H1 (cell line): ENCODE data around the gene NRXN3.

Experiments used
- BRCA1 ChIP-seq: IDR thresholded peaks from 2 replicates; pipeline ENCODE4 v1.6.1; 2012; ENCODE audit warnings: low read depth, low read length, improper control_type of control experiment
- CBX5 ChIP-seq: fragments of 300-800, 300-1000 bp; sonication (generic); IDR thresholded peaks from 2 replicates; pipeline ENCODE4 v1.7.1; 2016; ENCODE audit warnings: antibody characterized with exemption, low read length, low read depth
- CTCF ChIP-seq, 3 experiments: IDR thresholded peaks; 1 replicate in 2 of 3; 2 replicates in 1 of 3; pipeline versions ENCODE4 v1.5.1 to v1.6.1; 2011; ENCODE audit warnings: low read length in 3 of 3, mild to moderate bottlenecking in 3 of 3, inconsistent platforms in 2 of 3, low read depth in 1 of 3, moderate library complexity in 1 of 3; ENCODE audit not compliant: insufficient read depth in 1 of 3; ENCODE audit errors: control extremely low read depth in 1 of 3
- JUND ChIP-seq: IDR thresholded peaks from 2 replicates; pipeline ENCODE4 v1.6.1; 2011; ENCODE audit warnings: mild to moderate bottlenecking, improper control_type of control experiment, low read length
- KDM1A ChIP-seq: fragments of 200-600, 300-600 bp; sonication (generic); IDR thresholded peaks from 2 replicates; pipeline ENCODE4 v1.7.1; 2016; ENCODE audit warnings: mild to moderate bottlenecking, low read length, borderline replicate concordance
- NRF1 ChIP-seq: IDR thresholded peaks from 2 replicates; pipeline ENCODE4 v1.6.1; 2011; ENCODE audit warnings: mild to moderate bottlenecking, low read depth, low read length, improper control_type of control experiment
- POLR2A ChIP-seq, 2 experiments: IDR thresholded peaks; 1 replicate in 1 of 2; 2 replicates in 1 of 2; pipeline ENCODE4 v1.6.1; 2011; ENCODE audit warnings: low read depth in 2 of 2, low read length in 2 of 2, mild to moderate bottlenecking in 2 of 2; ENCODE audit errors: control extremely low read depth in 1 of 2
- POLR2AphosphoS5 ChIP-seq: IDR thresholded peaks from 2 replicates; pipeline ENCODE4 v1.6.1; 2011; ENCODE audit warnings: low read depth, low read length
- RFX5 ChIP-seq: IDR thresholded peaks from 2 replicates; pipeline ENCODE4 v1.6.1; 2011; ENCODE audit warnings: low read depth, low read length, improper control_type of control experiment, borderline replicate concordance
- ZNF274 ChIP-seq: IDR thresholded peaks from 2 replicates; pipeline ENCODE4 v1.7.0; 2012; ENCODE audit warnings: low read length, borderline replicate concordance; ENCODE audit errors: extremely low read depth

GRCh38 chr14:79652513-79653307 is 1482.5 kb downstream of the NRXN3 start:
- TF ChIP-seq CTCF (IDR thresholded peaks at IDR 0.05; ENCODE audit: control extremely low read depth in 1 of 3, insufficient read depth in 1 of 3, low read depth in 1 of 3, low read length in 3 of 3) = no peak
- no peak for TF ChIP-seq RFX5
- TF ChIP-seq CBX5 = no peak
- no peak for TF ChIP-seq KDM1A
- no peak for TF ChIP-seq POLR2A (IDR thresholded peaks at IDR 0.05; ENCODE audit: control extremely low read depth in 1 of 2, low read depth in 2 of 2, low read length in 2 of 2)
- TF ChIP-seq JUND = no peak
- TF ChIP-seq POLR2AphosphoS5 = no peak
- no peak for TF ChIP-seq NRF1
- TF ChIP-seq BRCA1 = no peak
- TF ChIP-seq ZNF274 = no peak
